ENCODE results near the gene IFIT2. TPM values are rescaled to one million over a fixed set of nuclear protein-coding genes. Genes with fewer than 3 reads are reported as not detected.
"Not testable (repeated sequence)": the region's sequence is repeated elsewhere in the genome, so short reads cannot be mapped to it uniquely, and the experiment has no call there.

Gene IFIT2
- total RNA-seq, 1 donor from 2014 or later: 0.85 TPM

- peak overlapping the region; percentile 22 to 60 for H3K27ac ChIP-seq
- H3K36me3 ChIP-seq: no peaks in the 10 kb centered on the region
- DNase-seq (ENCODE audit: low spot score in 2 of 2): no peak
- TF ChIP-seq CTCF (IDR thresholded peaks at IDR 0.05): no peak
- intact Hi-C loops (cut with DNase I): no loop called here
- H3K27me3 ChIP-seq: no peaks in the 10 kb centered on the region
- no peak overlapping the region for H3K4me3 ChIP-seq
- no peaks in the 10 kb centered on the region for H3K9me3 ChIP-seq
- H3K4me1 ChIP-seq: peaks cover 0 to 35% of the 10 kb centered on the region in 2 donors
Observed at GRCh38 chr10:89347701-89348457, 46.0 kb downstream of the IFIT2 start.

- Histone ChIP-seq H3K36me3 (no peaks in the 10 kb centered on the region), H3K9me3 (no peaks in the 10 kb centered on the region), H3K27ac (peak overlapping the region in 1 of 2 donors; percentile 60), H3K4me1 (peaks cover 0 to 35% of the 10 kb centered on the region in 2 donors), H3K4me3 (no peak overlapping the region), H3K27me3 (no peaks in the 10 kb centered on the region)
- TF ChIP-seq CTCF (IDR thresholded peaks at IDR 0.05): no peak
- no peak for DNase-seq (ENCODE audit: low spot score in 2 of 2)
- intact Hi-C loops (cut with DNase I): no loop called here
Observed at GRCh38 chr10:89348481-89348880, 46.6 kb downstream of the IFIT2 start.

- Histone ChIP-seq H3K36me3 (no peaks in the 10 kb centered on the region), H3K27me3 (no peaks in the 10 kb centered on the region), H3K4me3 (no peak overlapping the region), H3K4me1 (peaks cover 0 to 35% of the 10 kb centered on the region in 2 donors), H3K27ac (peak overlapping the region; percentile 14 to 89), H3K9me3 (no peaks in the 10 kb centered on the region)
- DNase-seq (ENCODE audit: low spot score in 2 of 2): no peak
- no peak for TF ChIP-seq CTCF (IDR thresholded peaks at IDR 0.05)
- intact Hi-C loops (cut with DNase I): no loop called here
Observed at GRCh38 chr10:89348975-89349374, 47.1 kb downstream of the IFIT2 start.

- peak overlapping the region; percentile 85 to 89 for H3K27ac ChIP-seq
- intact Hi-C loops (cut with DNase I): loop anchor here (2.0 to 5.0 kb wide), 2 partner anchors 22 to 73 kb away; no protein-coding TSS in a partner anchor
- H3K4me1 ChIP-seq: peaks cover 0 to 35% of the 10 kb centered on the region in 2 donors
- H3K27me3 ChIP-seq, H3K9me3 ChIP-seq, H3K36me3 ChIP-seq: not testable (repeated sequence)
- peak overlapping the region; percentile 22 to 27 for H3K4me3 ChIP-seq
- DNase-seq (ENCODE audit: low spot score in 2 of 2): peak in 1 of 2 donors; percentile 78
Observed at GRCh38 chr10:89350631-89351315, 48.9 kb downstream of the IFIT2 start.

GRCh38 chr10:89351412-89351779 lies 49.5 kb downstream of the IFIT2 start:
- intact Hi-C loops (cut with DNase I): loop anchor here (2.0 to 5.0 kb wide), 2 partner anchors 23 to 74 kb away; no protein-coding TSS in a partner anchor
- Histone ChIP-seq H3K4me3 (peak overlapping the region; percentile 22 to 27), H3K9me3 (no peaks in the 10 kb centered on the region), H3K27me3 (no peaks in the 10 kb centered on the region), H3K4me1 (peaks cover 0 to 35% of the 10 kb centered on the region in 2 donors), H3K27ac (peak overlapping the region; percentile 85 to 89), H3K36me3 (no peaks in the 10 kb centered on the region)
- DNase-seq (ENCODE audit: low spot score in 2 of 2): no peak
- no peak for TF ChIP-seq CTCF (IDR thresholded peaks at IDR 0.05)
